KBM-7 (cell line): ENCODE measurements around the gene ARHGAP22.

Source experiments
- DNase-seq: peaks from one replicate; pipeline ENCODE4 v3.0.0-alpha.2; 2015
- in situ Hi-C: fragments of 300-500 bp; cut with MboI; formaldehyde crosslinking; loops from 2 replicates; pipeline ENCODE4 v1.14.3; 2020; ENCODE audit warnings: low sequenced_read_pairs, low pct_unique_long_range_greater_than_20kb, mixed read lengths

The ARHGAP22 gene

DNA sequence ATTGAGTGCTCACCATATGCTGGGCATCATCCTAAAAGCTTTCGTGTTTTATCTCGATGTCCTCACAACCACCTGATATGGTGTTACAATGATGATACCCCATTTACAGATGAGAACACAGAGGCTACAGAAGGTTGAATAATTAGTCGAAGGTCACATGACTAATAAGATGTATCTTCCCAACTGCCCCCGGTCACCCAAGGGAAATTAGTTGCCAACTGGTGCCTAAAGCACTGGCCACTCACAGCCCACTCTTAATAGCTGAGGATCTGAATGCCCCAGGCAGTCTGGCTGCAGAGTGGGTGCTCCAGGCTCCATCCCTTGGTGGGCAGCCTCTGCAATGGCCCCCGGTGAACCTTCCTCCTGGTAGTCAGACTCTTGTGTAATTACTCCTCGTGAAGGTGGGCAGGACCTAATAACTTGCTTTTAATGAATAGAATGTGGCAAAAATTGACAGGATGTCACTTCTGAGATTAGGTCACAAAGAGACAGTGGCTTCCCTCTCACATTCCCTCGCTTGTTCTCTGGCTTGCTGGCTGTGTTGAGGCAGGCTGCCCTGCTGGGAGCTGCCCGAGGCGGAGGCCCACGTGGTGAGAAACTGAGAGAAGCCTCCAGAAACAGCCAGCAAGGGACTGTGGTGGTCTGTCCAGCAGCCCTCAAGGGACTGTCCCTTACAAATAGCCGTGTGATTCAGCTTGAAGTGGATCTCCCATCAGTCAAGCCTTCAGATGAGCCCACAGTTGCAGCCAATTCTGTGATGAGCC is 109.4 kb downstream of the ARHGAP22 start:
- DNase-seq: no peak
- in situ Hi-C loops: no loop called here

GRCh38 chr10:48494611-48495010 is 110.3 kb downstream of the ARHGAP22 start:
- in situ Hi-C loops: no loop called here
- DNase-seq: no peak

GRCh38 chr10:48494073-48494472 is 110.8 kb downstream of the ARHGAP22 start:
- no peak for DNase-seq
- in situ Hi-C loops: no loop called here

- DNase-seq: peak; percentile 77
- in situ Hi-C loops: no loop called here
Measured at GRCh38 chr10:48493083-48493871, 111.6 kb downstream of the ARHGAP22 start.

DNA sequence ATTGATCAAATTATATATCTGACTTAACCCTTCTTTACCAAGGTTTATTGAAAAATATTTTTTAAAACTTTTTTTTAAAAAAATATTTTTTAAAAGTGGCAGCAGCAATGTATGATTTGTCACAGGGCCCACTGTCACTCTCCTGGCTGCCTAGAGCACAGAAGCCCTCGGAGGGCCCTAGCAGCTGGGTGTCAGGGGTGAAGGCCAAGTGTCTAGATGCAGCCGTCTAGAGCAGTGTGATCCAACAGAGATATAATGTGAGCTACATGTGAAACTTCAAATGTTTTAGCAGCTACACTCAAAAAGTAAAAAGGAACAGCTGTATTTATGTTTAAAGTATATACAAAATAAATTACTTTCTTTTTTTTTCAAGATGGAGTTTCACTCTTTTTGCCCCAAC is 112.7 kb downstream of the ARHGAP22 start:
- in situ Hi-C loops: no loop called here
- DNase-seq: no peak

- no peak for DNase-seq
- in situ Hi-C loops: no loop called here
Measured at GRCh38 chr10:48491392-48492139, 113.3 kb downstream of the ARHGAP22 start.

DNA sequence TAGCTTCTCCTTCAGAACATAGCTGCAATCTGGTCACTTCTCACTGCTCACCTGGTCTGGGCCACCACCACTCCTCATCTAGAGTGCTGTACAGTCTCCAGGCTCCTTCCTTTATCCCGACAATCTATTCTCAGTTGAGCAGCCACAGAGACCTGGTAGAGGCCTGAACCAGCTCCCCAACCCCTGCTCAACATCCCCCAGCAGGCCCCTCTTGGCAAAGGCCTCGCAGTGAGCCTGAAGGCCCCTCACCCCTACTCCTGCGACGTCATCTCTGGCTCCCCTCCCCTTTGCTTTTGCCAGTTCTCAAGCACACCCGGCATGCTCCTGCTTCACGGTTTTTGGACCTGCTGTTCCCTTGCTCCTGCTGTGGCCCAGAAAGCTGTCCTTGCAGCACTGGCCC is 113.9 kb downstream of the ARHGAP22 start:
- in situ Hi-C loops: no loop called here
- DNase-seq: no peak

DNA sequence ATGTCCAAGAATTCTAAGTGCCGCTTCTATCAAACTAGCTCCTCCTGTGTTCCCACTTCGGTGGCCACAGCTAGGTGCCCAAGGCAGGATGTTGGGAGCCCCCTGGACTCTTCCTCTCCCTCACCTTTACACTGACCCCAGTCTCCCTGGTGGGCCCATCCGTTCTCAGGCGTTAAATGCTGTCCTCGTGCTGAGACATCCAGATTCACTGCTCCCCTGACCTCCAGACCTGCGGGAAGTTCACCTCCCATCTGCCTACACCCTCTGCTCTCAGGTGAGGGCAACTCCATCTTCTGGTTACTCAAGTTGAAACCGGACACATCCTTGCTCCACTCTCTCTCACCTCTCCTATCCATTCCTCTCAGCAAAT is 114.3 kb downstream of the ARHGAP22 start:
- in situ Hi-C loops: no loop called here
- no peak for DNase-seq

- DNase-seq: no peak
- in situ Hi-C loops: no loop called here
Measured at GRCh38 chr10:48489099-48489498, 115.8 kb downstream of the ARHGAP22 start.

DNA sequence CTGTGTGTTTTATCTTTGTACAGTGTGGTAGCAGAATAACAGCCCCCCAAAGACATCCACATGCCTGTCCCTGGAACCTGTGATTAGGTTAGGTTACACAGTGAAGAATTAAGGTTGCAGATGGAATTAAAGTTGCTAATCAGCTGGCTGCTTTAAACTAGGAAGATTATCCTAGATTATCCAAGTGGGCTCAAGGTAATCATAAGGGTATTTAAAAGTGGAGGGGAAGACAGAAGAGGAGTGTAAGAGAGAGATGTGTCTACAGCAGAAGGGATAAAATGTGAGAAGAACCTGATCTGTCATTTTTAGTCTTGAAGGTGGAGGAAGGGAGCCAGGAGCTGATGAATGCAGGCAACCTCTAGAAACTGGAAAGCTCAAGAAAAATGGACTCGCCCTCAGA is 117.6 kb downstream of the ARHGAP22 start:
- in situ Hi-C loops: no loop called here
- no peak for DNase-seq

GRCh38 chr10:48485711-48486110 is 119.2 kb downstream of the ARHGAP22 start:
- no peak for DNase-seq
- in situ Hi-C loops: no loop called here

DNA sequence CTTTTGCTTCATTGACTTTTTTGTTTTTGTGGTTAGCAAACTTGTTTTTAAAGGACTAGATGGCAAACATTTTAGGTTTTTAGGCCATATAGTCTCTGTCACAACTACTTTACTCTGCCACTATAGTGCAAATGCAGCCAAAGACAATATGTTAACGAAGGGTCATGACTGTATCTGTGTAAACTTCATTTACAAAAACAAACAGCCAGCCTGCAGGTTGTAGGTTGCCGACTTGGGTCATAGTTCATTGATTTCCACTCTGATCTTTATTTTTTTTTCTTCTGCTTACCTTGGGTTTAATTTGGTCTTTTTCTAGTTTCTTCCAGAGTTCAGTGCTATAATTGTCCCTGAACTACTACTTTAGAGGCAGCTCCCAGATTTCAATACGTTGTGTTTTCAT is 120.0 kb downstream of the ARHGAP22 start:
- in situ Hi-C loops: no loop called here

GRCh38 chr10:48482207-48482606 is 122.7 kb downstream of the ARHGAP22 start:
- no peak for DNase-seq
- in situ Hi-C loops: no loop called here

More for the DNA sequence above, 120.0 kb downstream of the ARHGAP22 start:
- DNase-seq: no peak

DNA sequence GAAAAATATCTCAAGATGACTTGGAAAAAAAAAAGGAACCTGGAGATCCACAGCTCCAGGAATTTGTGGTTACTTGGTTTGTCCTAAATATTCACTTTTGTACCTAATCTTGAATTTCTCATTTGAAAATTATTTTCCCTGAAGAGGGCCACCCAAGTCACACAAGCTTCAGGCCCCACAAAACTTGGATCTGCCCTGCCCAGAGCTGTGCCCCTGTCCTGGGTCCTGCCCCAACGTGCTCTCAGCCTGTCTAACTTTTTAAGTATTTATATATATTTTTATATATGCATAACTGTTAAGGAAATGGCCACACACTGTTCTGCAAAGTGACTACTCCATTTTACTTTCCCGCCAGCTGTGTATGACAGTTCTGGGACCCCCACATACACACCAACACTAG is 123.5 kb downstream of the ARHGAP22 start:
- no peak for DNase-seq
- in situ Hi-C loops: no loop called here

DNA sequence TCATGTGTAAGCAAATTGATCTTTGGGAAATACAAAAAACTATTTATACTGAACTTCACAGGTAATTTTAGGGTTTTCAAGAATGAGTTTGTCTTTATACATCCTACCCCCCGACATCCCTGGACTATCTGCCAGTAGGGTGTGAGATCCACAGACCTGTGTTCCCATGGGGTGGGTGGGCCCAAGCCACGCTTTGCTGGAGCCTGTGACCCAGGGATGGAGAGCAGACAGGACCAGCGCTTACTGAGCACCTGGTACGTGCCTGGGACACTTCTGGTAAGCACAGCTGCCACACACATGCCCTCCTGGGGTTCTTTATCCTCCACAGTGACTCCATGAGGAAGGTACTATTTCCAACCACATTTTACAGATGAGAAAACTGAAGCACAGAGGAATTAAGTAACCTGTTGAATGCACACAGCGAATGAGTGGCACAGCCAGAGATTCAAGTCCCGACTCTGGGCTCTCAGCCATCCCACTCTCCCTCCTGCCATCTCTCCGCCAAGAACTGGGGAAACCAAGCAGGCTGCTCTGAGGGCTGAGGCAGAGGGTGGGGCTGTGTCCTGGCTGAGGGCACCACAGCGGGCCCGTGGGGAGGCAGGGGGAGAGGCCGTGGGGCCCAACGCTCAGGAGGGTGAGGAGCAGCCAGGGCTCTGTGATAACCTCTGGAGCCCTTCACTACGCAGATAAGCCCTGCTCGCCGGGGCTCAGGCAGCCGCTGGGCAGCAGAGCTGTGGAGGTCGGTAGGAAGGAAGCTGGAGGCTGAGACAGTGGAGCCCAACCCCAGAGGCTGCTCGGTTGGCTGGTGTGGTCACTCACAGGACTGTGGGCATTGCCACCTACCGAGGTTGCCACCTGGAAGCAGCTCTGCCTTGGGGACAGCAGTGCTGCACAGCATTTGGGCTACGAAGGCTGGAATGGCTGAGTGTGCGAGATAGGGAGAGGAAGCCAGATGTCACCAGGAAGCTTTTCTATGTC is 124.2 kb downstream of the ARHGAP22 start:
- in situ Hi-C loops: no loop called here
- DNase-seq: no peak

- in situ Hi-C loops: no loop called here
- peak; percentile 66 for DNase-seq
Measured at GRCh38 chr10:48478980-48479811, 125.7 kb downstream of the ARHGAP22 start.

- in situ Hi-C loops: no loop called here
Measured at GRCh38 chr10:48478469-48478868, 126.4 kb downstream of the ARHGAP22 start.

GRCh38 chr10:48477616-48478015 is 127.3 kb downstream of the ARHGAP22 start:
- no peak for DNase-seq
- in situ Hi-C loops: no loop called here

More at GRCh38 chr10:48478469-48478868, 126.4 kb downstream of the ARHGAP22 start:
- no peak for DNase-seq
